HEK293 (cell line): Measurements from ENCODE around the gene SOX6.

ENCODE experiments used
- CTCF ChIP-seq: fragments of 450-650 bp; formaldehyde crosslinking; IDR thresholded peaks from 2 replicates; pipeline ENCODE4 v1.5.1; 2016; ENCODE audit warnings: missing biosample characterization, missing genetic modification characterization
- ZBTB8A ChIP-seq: fragments of 450-650 bp; formaldehyde crosslinking; IDR thresholded peaks from 2 replicates; pipeline ENCODE4 v1.5.1; 2016; ENCODE audit warnings: missing biosample characterization, missing genetic modification characterization
- ZNF302 ChIP-seq: fragments of 450-650 bp; formaldehyde crosslinking; IDR thresholded peaks from 2 replicates; pipeline ENCODE4 v1.5.1; 2016; ENCODE audit warnings: missing biosample characterization, missing genetic modification characterization, low read depth
- ZNF704 ChIP-seq: fragments of 450-650 bp; formaldehyde crosslinking; IDR thresholded peaks from 2 replicates; pipeline ENCODE4 v1.5.1; 2016; ENCODE audit warnings: missing biosample characterization, missing genetic modification characterization

- TF ChIP-seq ZNF704 = no peak
- no peak for TF ChIP-seq ZNF302
- no peak for TF ChIP-seq CTCF
- no peak for TF ChIP-seq ZBTB8A
Measured at GRCh38 chr11:16380941-16381568, 24.7 kb upstream of the SOX6 start.
